ENCODE results near the gene RNASE11.
"Not testable (repeated sequence)": the region's sequence is repeated elsewhere in the genome, so short reads cannot be mapped to it uniquely, and the experiment has no call there.

GRCh38 chr14:20595726-20596125 is 7.9 kb upstream of the RNASE11 start:
- TF ChIP-seq CTCF (conservative IDR thresholded peaks at IDR 0.05; ENCODE audit: low read length); EZH2phosphoT487 (IDR thresholded peaks at IDR 0.05; ENCODE audit: borderline replicate concordance, low read depth, low read length): not testable (repeated sequence)
